NCI-H82 treated with DMSO at 0.1 percent for 48 hours (cell line): Measurements from ENCODE around the gene PTPRE.

Source experiments
- DNase-seq: peaks from one replicate; lab custom pipeline; 2025; ENCODE audit not compliant: unreplicated experiment; lab: John Stamatoyannopoulos, UW

PTPRE gene

DNA sequence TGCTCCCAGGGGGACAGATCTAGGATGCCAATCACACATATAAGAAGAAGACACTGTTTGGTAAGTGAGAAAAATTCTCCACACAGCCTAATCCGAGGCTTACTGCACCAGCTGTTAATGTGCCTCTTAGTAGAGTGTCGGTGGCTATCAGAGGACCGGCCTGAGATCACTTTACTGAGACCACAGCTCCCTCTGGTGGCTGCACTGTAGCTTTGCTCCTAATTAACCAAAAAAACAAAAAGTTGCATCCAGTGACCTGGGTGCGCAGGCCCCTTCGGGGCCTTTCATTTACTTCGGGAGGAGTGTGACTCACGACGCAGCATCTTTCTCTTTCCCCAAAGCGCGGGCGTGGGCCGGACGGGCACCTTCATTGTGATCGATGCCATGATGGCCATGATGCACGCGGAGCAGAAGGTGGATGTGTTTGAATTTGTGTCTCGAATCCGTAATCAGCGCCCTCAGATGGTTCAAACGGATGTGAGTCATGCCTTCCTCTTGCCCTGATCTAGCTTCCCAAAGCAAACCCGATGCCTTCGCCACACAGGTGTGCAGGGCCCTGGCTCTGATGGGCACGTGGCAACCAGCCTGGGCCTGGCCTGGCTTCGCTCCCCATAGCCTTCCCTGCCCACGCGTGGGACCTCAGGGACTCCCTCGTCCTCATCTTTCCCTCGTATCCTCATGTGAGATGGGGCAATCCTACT, 162.6 kb downstream of the PTPRE start:
- DNase-seq, result peak; percentile 76

DNA sequence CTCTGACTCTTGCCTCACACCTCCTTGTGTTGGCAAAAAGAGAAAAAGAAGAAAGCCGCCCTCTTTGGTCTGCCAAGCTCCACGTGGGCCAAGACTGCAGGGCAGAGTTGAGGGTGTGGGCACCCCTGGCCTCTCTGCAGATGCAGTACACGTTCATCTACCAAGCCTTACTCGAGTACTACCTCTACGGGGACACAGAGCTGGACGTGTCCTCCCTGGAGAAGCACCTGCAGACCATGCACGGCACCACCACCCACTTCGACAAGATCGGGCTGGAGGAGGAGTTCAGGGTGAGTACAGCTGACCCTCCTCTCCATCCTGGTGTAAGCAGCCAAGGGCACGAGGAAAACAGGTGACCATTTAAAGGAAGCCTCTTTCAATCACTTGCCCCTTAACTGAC, 163.3 kb downstream of the PTPRE start:
- DNase-seq, result no peak

DNA sequence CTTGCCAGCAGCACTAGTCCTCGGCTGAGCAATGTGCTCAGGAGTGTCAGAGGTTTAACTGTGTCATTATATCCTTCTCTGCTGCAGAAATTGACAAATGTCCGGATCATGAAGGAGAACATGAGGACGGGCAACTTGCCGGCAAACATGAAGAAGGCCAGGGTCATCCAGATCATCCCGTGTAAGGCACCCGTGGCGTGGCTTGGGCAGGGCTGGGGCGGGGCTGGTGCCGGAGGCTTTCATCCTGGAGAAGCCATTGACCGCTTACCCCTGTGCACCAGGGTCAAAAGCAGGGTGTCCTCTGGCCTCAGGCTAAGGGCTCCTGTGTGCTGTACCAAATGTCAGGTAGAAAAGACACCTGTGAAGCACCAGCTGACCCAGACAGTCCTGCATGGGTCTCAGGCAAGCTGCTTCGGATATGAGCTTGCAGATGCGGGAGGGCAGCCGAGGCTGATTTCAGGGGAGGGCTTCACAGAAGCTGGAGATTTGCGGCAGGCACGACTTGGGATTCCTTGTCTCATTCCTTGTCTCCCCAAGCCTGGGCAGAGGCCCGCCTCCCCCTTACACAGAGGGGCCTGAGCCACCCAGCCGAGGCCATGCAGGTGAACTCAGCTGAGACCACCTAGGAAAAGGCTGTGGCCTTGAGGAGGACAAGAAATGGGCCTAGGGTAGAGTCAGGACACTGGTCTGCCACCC, 164.0 kb downstream of the PTPRE start:
- DNase-seq, result no peak

DNA sequence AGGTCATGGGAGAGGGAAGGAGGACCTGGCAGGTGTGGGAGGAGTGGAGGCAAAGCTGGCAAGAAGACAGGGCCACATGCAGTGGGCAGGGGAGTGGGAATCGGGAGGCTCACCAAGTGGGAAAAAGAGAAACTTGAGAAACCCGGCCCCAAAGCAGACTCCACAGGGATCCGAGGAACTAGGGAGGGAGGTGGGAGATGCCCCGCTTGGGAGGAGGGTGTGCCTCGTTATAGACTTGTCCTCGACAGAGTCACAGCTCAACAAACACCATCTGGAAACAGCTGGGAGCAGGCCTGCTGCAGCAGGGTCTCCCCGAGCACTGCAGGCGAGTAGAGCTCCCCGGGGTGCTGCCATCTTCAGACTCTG, 164.5 kb downstream of the PTPRE start:
- DNase-seq, result no peak

DNA sequence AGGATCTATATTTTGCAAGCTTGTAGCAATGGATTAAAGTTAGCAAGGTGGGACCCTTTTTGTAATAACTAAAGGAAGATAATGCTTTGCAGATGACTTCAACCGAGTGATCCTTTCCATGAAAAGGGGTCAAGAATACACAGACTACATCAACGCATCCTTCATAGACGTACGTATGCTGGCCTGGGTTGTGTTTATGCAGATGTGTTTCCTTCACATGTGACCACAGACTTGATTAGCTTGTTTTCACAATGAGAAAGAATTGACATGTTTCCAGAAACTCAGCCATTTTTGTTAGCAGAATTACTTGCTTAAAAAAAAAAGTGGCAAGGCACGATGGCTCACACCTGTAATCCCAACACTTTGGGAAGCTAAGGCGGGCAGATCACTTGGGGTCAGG, 165.1 kb downstream of the PTPRE start:
- no peak for DNase-seq

DNA sequence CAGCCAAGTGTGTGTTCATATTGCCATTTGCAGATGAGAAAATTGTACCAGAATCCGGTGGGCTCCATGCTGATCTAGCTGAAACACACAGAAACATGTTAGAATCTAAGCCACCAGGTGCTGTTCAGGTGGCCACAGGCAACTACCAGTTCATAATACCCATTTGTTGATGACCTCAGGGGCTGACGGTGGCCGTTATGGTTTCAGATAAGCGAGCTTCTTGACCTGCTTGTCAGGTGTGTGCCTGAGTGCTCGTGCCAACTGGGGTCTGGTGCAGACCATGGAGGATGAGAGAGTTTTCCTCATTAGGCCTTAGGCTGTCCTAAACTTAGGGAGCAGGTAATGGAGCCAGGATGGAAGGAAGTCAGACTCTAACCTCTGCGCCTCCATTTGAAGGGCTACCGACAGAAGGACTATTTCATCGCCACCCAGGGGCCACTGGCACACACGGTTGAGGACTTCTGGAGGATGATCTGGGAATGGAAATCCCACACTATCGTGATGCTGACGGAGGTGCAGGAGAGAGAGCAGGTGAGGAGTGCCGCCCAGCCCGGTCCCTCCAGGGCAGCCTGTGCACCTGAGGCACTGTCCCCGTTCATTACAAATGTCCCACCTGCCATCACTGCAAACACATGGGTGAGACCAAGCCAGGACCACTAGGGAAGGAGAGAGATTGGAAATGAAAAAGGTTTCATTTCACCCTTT, 166.2 kb downstream of the PTPRE start:
- no peak for DNase-seq

DNA sequence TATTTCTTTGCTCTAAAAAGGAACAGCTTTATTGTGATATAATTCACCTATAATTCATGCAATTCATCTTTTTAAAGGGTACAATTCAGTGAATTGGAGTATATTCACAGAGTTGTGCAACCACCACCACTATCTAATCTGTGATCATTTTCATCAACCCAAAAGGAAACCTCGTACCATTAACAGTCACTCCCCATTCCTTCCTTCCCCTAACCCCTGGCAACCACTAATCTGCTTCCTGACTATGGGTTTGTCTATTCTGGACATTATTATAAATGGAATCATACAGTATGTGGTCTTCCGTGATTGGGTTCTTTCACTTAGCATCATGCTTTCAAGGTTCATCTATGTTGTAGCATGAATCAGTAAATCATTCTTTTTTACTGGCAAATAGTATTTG, 167.0 kb downstream of the PTPRE start:
- DNase-seq, result no peak

DNA sequence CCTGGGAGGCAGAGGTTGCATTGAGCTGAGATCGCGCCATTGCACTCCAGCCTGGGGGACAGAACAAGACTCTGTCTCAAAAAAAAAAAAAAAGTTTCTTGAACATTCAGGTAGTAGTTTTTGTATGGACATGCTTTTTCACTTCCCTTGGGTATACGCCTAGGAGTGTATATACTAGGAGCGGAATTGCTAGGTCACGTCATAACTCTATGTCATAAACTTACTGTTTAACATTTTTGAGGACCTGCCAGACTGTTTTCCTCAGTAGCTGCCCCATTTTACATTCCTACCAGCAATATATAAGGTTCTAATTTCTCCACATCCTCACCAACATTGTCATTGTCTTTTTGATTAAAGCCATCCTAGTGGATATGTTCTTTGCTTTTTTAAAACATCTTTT, 167.7 kb downstream of the PTPRE start:
- no peak for DNase-seq

DNA sequence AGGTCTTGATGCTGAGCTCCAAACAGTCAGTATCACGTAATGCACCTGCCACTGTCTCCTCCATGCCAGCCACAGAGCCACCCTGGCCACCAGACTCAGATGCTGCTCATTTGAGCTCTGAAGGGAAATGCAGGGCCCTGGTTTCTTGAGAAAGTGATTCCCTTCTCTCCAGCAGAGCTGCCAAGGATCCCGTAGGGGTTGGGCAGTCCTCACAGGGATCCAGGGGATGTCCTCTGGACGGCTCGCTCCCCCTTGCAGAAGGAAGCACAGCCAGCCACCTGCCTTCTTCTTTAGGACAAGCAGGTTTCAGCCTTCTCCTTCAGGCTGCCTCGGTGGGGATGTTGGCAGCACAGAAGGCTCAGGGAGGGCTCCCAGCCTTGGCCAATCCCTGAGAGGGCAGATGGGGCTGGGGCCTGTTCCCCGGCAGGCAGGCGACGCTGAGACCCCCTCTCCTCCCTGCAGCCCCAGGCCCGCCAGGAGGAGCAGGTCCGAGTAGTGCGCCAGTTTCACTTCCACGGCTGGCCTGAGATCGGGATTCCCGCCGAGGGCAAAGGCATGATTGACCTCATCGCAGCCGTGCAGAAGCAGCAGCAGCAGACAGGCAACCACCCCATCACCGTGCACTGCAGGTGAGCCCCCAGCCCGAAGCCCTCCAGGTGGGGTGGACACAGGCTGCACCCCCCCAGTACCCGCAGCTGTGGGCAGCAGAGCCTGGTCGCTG, 170.4 kb downstream of the PTPRE start:
- no peak for DNase-seq

DNA sequence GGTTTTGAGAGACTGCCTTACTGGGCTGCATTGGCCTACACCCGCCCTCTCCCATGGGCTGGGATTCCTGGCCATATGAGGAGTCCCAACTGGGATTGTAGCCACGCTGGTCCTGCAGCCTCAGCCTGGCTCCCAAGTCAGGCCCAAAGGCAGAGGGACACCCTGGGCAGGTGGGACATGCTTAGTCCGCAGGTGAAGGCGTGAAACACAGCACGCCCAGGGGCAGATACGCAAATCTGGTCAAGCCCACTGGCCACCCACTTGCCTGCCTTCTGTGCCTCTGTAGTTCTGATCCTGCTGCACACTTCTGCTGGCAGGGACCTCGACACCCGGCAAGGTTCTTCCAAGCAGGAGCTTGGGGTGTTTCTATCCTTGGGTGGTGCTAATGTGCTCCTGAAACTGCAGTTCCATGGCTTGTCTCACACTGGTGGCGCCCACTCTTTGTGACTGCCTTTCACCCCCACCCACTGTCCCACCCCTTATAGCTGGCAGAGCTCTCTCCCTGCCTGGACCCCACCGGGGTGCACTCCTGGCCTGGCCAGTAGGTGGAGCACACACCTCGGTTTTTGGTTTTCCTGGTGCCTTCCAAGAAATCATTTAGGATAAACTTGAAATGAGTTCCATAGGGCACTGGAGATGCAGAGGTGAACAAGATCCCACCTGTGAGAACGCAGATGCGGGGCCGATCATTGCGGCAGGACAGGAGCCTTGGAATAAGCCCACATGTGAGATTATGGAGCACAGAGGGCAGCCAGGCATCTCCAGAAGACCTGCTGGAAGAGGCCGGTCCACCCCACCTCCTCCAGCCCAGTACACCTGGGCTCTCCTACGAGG, 171.4 kb downstream of the PTPRE start:
- DNase-seq, result peak; percentile 1

DNA sequence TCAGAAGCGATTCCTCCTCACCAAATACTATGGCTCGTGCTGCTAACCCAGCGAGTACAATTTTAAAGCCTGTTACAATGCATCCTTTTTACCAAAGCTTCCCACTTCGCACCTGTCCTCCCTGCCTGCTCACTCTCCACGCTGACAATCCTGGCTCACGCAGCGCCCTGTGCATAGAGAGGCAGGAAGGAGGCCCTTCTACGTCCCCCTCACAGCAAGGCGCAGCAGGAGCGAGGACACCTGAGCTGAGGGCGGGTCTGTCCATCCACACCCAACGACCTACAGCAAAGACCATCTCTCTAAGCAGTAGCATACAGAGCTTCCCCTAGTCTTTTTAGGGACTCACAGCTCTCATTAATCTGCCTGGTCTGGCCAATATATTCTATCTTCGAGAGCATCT, 173.3 kb downstream of the PTPRE start:
- no peak for DNase-seq

DNA sequence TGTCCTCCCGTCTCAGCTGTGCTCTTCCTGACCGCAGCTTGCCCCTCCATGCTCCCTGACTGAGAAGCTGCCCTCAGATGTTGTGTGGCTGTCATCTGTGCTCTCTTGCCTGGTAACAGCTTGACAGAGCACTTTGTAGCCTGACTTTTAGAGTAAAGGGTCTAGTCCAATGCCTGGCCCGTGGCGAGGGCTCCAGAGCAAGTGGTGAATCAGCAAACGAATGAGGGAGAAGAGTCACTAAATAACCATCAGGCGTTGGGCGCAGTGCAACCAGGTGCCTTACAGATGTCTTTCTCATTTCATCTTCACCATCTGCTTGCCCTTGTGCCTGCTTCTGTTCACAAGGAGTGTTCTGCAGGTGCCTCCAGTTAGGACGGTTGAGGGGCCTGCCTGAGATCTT, 173.7 kb downstream of the PTPRE start:
- DNase-seq, result no peak

DNA sequence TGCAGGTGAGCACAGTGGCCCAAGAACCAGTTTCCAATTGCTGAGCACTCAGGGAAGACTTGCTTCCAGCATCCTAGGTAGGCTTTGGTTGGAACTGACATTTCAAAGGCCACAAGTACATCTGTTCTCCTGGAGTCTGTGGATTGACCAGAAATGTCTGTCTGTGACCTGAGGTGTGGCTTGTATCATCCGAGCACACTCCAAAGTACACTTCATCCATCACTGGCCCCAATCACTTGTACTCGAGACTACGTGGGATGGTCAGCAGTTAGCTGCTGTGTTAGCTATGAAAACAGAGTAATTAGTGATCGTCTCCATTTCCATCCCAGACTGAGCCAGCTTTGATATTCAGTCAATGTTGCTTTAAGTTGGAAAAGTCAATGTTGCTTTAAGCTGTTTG, 174.3 kb downstream of the PTPRE start:
- no peak for DNase-seq

DNA sequence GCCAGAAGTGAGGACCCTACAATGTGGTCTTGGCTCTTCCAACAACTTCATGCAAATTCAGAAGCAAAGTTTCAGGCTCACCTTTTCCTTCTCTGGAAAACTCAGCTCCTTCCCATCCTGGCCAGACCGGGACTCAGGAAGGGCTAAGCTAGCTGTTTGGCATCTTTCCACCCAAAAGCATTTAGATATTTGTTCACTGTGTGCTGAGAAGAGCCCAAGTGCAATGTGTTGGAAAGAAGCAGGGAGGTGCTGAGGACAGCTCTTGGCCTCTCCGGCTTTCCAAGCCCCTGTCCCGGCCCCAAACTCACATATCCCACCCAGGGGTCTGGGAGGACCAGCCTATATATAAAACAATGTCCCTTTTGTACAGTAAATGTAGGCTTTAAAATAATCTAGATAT, 174.8 kb downstream of the PTPRE start:
- no peak for DNase-seq

DNA sequence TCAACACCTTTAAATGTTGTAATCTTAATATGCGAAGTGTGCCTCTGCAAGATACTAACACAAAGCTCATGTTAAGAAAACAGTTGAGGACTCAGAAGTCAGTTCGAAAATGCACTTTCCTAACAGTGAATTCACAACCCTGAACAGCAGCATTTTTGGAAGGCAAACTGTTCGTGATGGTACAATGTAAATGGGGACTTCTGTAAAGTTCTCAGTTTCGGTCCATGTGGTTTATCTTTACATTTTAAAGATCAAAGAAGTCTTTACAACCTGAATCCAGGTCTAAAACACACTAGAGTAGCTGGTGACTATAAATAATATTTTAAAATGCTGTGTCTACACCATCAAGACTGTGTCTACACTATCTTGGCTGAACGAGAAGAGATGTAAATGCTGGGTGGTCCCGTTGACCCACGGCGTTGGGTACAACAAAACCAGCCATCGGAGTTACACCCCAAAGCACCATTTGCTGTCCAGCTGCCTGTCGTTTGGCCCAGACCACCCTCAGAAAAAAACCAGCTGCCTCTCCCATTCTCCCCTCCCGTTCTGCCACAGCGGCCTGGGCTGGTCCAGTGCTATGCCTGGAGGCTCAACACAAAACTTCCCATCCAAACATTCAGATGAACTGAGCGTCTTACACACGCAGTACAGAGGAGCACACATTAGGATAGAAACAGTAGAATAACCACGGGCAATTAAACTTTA, 176.4 kb downstream of the PTPRE start:
- no peak for DNase-seq

DNA sequence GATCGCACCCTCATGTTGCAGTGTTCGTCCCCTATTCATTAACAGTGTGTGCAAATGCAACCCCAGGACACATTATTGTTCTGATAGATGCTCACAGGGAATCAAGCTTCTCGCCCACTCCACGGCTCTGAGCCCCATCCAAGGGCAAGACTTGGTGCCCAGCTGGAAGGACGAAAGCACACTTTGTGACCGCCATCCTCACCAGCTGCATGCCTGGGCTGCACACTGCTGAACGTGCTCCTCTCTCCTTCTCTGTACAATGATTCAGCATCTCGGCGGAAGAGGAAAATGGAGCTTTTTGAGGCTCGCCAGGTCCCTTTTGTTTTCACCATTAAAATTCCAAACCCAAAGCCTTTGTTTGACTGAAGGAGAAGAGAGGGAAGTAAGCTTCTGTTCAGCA, 177.5 kb downstream of the PTPRE start:
- no peak for DNase-seq

DNA sequence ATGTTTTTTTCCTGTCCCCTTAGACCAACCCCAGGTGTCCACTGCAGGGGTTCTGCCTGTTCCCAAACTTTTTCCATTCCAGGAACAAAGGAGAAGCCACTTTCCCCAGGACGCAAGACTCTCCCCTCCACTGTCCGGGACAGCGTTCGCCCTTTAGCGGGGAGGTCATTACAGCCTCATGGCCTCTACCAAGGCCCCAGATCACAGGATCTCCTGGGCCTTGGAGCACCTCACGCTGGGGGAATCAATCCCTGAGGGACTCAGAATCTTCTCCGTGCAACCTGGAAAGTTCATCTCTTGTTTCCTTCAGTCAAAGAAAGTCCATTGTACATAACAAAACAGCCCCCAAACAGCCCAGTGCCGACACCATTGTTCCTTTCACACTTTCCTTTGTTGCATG, 178.1 kb downstream of the PTPRE start:
- DNase-seq, result no peak

DNA sequence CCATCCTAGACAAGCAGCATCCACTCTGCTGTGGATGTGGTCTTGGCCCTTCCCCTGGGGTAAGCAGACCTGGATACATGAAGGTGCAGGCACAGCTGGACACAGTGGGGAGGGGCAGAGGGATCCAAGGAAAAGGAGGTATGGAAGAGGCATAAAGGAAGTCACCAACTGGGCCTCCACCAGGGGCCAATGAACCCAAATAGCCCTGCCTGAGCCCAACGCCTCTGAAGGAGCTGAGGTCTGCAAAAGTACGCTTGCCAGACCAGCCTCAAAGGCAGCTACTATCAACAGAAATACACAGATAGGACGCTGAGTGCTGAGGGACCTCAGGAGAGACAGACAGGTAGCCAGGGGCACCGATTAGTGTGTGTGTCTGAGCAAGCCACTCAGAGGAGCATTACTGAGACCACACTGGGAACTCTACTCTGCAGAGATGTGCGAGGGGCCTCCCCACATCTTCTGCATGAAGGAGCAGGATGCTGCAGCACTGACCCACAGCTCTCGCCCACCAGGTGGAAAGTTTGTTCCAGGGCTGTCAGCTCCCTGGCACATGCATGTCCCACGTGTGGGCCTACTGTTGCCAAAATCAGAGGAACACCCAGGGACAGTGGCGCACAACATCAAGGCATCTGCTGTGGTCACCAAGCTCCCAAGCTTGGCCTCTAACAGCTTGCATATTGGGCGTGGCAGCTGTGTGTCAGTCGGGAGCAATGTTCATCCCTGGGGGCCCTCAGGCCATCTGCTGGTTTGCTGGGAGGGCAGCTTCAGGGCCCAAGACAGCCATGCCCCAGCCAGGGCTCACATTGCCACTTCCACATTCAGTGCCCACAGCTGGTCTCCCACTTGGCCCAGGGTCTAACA, 179.3 kb downstream of the PTPRE start:
- DNase-seq, result no peak

DNA sequence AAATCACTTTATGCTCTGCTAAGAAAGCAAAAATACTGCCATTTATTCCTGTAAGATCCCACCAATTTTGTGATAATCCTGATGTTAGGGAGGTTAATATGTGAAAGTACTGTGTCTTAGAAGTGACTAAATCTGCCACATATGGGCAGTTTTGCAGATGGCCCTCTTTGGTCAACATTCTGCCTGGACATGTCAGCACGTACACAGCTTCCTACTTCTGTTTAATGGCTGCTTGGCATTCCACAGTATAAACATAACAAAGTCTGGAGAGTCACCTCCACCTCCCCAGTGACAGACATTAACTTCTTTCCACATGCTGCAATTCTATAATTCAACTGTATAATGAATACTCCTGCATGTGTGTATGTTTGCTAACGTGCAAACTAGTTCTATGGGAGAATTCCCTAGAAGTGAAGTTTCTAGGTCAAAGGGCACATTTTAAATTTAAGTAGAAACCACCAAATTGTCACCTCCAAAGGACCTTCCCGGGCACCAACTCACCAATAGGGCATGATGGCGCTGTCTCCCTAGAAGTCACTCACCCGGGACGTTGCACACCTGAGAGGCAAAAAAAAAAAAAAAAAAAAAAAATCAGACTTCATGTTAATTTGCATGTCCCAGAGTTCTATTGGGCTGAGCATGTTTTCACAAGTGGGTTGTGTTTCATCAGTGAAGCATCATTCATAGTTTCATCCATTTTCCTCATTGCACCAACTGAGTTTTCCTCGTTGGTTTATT, 180.4 kb downstream of the PTPRE start:
- no peak for DNase-seq
